ENCODE measurements around the gene MEGF6. TPM values are rescaled to one million over a fixed set of nuclear protein-coding genes. Genes with fewer than 3 reads are reported as not detected.
A peak's percentile ranks its signal among the peaks of the same experiment; 100 is the strongest.

Gene MEGF6
- total RNA-seq, 1 donor from 2014 or later = 120 TPM

DNA sequence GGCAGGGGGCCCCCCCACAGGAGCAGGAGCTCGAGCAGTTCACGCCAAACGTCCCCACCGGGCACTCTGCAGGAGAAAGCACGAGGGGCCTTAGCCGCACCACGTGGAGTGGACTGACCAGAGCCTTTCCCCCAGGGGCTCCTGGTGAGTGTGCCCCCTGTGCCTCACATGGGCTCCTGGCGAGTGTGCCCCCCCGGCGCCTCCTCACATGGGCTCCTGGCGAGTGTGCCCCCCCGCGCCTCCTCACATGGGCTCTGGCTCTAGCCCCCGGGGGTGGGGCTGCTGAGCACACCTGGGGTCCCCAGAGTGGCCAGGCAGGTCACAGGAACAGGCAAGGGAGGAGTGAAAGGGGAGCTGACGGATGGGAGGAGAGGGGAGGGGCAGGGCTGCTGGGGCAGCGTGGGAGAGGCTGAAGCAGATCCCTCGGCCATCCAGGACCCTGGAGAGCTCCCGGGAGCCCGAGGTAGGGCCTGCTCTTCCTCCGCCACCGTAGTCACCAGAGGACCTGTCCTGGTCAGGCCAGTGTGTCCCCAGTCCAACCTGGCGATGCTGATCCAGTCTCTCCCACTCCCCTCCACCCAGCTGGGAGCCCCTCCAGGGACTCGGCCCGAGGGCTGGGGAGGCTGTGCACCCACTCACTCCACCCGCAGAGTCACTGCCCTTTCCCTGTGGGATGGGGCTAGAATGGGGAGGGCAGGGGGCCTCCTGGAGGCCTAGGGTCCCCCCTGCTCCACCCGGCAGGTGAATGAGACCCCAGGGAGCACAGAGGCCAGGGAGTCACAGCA is 109.3 kb downstream of the MEGF6 start:
- DNase-seq = peak; percentile 57

DNA sequence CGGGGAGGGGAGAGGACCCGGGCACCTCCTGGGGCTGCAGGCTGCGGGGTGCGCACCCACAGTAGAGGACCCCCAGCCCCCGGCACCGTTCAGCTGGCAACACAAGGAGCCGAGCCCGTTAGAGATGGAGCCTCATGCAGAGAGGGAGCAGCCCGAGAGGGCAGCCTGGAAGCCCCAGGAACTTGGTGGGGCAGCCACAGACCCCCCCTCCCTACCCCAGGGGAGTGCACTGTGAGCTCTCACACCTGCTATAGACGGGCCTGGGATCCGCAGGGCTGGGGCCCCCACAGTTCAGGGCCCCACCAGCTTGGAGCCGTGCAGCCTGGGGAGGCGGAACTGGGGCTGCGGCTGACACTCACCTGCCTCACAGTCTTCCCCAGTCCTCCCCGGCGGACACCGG is 109.9 kb downstream of the MEGF6 start:
- DNase-seq = no peak

DNA sequence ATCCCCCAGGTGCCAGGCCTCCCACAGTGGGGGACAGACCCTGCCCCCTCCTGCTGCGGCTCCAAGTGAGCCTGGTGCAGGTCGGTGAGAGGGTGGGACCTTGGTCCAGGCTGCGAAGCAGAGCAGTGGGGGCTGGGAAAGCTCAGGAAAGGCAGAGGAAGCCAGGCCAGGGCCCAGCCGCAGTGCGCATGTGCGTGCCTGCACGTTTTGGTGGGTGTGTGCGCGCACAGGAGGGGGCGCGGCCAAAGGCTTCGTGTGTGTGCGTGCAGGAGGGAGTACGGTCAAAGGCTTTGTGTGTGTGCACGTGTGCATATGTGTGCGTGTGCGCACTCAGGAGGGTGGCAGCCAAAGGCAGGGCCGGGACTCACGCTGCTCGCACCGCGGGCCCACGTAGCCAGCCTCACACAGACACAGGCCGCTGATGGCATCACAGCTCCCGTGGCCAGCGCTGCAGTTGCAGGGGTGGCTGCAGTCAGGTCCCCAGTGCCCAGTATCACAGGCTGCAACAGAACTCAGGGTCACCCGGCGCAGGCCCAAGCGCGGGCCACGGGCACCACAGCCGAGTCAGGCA is 111.0 kb downstream of the MEGF6 start:
- DNase-seq = no peak

GRCh38 chr1:3499611-3500010 is 111.7 kb downstream of the MEGF6 start:
- DNase-seq = no peak

DNA sequence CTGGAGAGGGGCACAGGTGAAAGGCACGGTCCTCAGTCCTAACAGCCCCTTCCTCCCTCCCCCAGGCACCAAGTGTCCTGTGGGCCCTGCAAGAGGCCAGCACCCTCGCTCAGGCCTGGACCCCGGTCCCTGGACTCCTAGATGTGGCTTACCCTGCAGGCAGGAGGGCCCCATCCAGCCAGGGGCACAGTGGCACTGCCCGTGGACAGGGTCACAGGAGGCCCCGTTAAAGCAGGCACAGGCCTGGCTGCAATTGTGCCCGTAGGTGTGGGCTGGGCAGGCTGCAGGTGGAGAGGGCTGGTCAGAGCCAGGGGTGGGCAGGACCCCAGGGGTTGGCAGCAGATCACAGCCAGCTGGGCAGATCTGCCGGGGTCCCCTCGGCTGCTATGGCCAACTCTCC is 112.3 kb downstream of the MEGF6 start:
- DNase-seq = no peak

GRCh38 chr1:3498246-3498930 is 112.9 kb downstream of the MEGF6 start:
- no peak for DNase-seq

DNA sequence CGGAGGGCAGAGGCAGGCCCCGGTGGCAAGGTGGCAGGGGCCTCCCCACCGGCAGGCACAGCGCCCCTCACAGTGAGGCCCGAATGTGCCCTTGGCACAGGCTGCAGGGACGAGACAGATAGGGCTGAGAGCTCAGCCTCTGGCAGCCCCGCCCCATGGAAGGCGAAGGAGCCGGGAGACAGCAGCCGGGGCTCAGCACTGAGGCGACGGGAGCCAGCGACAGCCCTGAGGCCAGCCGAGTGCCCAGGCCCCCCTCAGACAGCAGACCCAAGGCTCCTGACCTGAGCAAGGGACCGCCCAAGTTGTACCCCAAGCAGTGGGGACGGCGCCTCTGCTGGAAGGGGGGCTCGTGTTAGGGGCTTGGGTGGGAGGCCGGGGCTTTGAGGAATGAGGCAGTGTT is 113.8 kb downstream of the MEGF6 start:
- no peak for DNase-seq

DNA sequence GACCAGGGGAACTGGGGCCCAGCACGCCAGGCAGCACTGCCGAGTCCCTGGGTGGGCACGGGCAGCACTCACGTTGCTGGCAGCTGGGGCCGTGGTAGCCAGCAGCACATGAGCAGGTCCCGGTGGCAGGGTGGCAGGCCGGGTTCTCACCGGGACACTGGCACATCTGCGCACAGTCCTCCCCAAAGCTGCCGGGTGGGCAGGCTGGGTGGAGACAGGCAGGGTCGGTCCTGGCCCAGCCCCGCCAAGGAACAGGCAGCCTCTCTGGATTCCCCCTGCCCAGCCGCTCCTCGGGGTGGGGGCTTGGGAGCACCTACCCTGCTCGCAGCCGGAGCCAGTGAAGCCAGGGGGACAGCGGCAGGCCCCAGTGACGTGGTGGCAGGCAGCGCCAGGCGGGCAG is 114.4 kb downstream of the MEGF6 start:
- DNase-seq = no peak

DNA sequence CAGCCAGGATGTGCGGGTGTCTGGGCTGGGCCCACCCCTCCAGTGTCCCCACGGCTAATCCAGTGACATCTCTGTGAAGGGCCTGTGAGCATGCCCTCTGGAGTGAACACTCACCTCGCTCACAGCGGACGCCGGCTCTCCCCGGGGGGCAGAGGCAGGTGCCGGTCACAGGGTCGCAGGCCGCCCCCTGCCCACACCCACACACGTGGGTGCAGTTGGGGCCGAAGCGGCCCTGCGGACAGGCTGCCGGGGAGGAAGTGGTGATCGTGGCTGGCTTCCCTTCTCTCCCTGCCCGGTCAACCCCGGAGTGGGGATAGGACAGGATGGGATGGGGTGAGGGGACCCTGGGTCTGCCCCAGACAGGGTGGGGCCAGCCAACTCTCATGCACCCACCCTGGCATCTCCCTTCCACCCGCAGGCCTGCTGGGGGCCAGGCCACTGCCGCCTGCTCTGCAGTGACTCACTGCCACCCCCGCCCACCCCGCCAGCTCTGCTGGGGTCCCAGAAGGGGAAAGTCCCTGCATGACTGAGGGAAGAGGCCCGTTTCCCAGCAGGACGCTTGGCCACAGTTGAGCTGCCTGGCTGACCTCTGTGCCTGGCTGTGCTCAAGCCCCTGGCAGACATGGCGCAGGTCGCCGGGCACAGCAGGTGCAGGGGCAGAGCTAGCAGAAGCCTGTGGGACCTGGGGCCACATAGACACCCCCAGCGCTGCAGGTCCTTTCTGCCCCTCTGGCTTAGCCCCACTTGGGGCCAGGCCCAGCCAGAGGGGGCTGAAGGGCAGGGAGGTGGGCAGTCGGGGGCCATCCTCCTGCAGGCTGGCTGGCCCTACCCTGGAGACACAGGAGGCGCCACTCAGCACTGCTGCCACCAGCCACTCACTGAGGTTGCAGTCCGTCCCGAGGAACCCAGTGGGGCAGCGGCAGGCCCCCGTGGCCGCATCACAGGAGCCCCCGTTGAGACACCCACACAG is 115.2 kb downstream of the MEGF6 start:
- DNase-seq = peak; percentile 25

DNA sequence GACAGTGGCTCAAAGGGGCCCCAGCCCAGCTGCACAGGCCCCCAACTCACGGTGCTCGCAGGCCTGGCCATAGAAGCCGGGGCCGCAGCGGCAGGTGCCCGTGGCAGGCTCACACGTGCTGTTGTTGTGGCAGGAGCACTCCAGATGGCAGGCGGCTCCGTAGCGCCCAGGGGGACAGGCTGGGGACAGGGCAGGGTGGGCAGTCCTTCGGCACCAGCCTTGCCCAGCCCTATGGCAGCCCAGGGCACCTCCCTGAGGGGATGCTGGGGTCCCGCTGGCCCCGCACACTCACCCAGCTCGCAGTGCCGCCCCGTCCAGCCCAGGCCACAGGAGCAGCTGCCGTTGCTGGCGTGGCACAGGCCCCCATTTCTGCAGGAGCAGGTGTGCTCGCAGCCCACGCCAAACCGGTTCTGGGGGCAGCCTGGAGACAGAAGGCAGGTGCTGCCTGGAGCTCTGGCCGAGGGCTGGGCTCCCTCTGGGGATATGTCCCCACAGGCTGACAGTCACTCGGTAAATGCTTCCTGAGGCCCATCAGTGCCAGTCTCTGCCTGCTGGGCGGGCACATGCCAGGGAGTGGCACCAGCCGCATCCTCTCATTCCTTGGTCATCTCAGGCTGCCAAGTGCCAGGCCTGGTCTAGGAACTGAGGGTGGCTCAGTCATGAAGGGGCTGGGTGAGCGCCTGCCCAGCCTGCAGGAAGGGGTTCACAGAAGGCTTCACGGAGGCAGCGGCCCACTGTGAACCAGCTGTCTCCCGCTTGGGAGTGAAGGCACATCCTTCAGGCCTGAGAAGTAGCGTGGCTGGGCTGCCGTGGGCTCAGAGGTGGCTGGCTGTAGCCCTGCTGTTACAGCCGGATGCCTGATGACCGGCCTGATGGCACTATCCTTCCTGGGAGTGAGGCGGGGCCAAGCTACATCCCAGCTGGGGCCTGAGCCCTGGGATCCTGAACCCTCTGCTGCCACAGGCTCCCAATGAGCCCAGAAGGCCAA is 116.7 kb downstream of the MEGF6 start:
- DNase-seq = no peak

- no peak for DNase-seq
Measured at GRCh38 chr1:3492545-3493246, 118.6 kb downstream of the MEGF6 start.

- peak; percentile 71 for DNase-seq
Measured at GRCh38 chr1:3491291-3492246, 119.7 kb downstream of the MEGF6 start.

GRCh38 chr1:3490046-3490745 is 121.1 kb downstream of the MEGF6 start:
- DNase-seq = no peak

DNA sequence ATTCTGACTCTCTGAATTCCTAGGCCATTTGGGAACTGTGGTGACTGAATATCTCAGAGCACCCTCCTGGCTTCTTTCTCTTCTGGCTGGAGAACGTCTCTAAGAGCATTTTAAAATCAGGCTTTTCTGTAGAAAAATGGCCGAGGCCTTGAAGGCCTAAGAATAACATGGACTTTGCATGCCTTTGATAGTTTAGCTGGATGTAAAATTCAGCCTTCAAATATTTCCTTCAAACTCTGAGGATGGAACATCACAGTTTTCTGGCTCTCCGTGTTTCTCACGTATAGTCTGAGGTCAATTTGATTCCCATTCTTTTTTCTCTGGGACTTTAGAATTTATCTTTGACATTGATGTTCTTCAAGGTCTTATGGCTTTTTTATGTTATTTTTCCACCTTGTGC is 122.9 kb downstream of the MEGF6 start:
- no peak for DNase-seq

GRCh38 chr1:3485016-3485415 is 126.3 kb downstream of the MEGF6 start:
- no peak for DNase-seq

DNA sequence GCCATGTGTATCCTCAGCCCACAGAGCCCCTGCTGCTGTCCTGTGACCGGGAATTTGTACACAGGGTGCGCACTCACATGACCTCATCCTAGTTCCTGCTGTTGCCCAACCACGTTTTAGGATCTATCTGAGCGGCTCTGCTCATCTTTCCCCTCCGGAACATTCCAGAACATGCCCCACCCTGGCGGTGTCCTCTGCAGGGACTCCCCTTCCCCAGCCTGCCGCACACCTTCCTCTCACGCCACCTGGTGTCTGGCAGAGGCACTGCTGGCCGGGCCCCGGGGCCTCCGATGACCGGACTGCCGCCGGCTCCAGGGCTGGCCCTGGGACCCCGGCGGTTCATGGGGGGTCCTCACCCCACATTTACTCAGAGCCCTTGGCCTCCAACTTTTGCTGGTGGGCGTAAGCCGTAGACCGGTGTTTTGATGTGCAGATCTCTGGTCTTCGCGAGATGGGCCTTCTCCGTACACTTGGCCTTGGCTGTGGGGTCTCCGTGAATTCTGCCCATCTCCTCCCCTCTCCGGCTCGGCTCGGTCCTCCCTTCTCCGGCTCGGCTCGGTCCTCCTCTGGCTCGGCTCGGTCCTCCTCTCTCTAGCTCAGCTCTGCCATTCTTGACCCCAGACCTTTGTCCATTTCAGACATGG is 127.4 kb downstream of the MEGF6 start:
- DNase-seq = peak; percentile 62

DNA sequence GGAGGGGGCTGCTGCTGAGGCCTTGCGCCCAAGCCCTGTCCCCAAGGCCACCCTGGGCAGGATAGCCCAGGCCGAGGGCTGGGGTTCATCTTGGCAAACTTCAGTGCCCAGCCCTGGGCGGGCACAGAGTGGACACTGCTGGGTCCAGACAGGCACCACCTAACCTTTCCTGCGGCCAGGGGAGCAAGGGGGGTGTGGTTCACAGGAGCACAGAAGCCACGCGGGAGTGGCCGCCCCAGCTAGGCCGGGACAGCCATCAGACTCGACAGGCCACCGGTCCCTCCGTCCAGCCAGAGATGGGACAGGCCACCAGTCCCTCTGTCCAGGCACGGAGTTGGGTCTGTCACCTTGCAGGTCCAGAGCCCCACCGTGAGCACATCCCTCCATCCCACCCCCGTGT is 127.9 kb downstream of the MEGF6 start:
- DNase-seq = no peak

GRCh38 chr1:3482378-3482849 is 128.9 kb downstream of the MEGF6 start:
- DNase-seq = peak; percentile 47
